HepG2 (cell line): ENCODE measurements around the gene BYSL. TPM values are rescaled to one million over a fixed set of nuclear protein-coding genes. Genes with fewer than 3 reads are reported as not detected.

Experiments
- GLMP ChIP-seq: sonication (generic); formaldehyde crosslinking; IDR thresholded peaks from 2 replicates; pipeline ENCODE4 v1.9.0; 2021; ENCODE audit warnings: missing genetic modification reagents, mild to moderate bottlenecking, borderline replicate concordance
- GMEB2 ChIP-seq: IDR thresholded peaks from 2 replicates; pipeline ENCODE4 v1.6.1; 2016; ENCODE audit warnings: missing biosample characterization, missing genetic modification reagents, low read depth
- HNRNPLL ChIP-seq: fragments of 200-400 bp; formaldehyde crosslinking; IDR thresholded peaks from 2 replicates; pipeline ENCODE4 v1.6.1; 2017; ENCODE audit warnings: mild to moderate bottlenecking, low read depth, low read length; ENCODE audit not compliant: poor library complexity, severe bottlenecking
- IRF2 ChIP-seq: IDR thresholded peaks from 2 replicates; pipeline ENCODE4 v1.6.1; 2018; ENCODE audit warnings: missing genetic modification reagents, missing compliant biosample characterization
- RELA ChIP-seq: sonication (generic); formaldehyde crosslinking; IDR thresholded peaks from 2 replicates; pipeline ENCODE4 v1.4.0; 2020; ENCODE audit warnings: missing genetic modification reagents
- SP1 ChIP-seq, 2 experiments: fragments of 450-650 bp in 1 of 2; sonication (generic) in 1 of 2; formaldehyde crosslinking in 1 of 2; IDR thresholded peaks; 2 replicates each; pipeline versions ENCODE4 v1.4.0 to v1.6.1; 2016 to 2020; ENCODE audit warnings: missing genetic modification reagents in 1 of 2
- SP140L ChIP-seq: sonication (generic); formaldehyde crosslinking; IDR thresholded peaks from 2 replicates; pipeline ENCODE4 v1.4.0; 2020; ENCODE audit warnings: missing genetic modification reagents, borderline replicate concordance
- ZBTB1 ChIP-seq: sonication (generic); formaldehyde crosslinking; IDR thresholded peaks from 2 replicates; pipeline ENCODE4 v1.4.0; 2020; ENCODE audit warnings: missing genetic modification reagents, borderline replicate concordance
- ZFP90 ChIP-seq: sonication (generic); formaldehyde crosslinking; IDR thresholded peaks from 2 replicates; pipeline ENCODE4 v1.8.0; 2022; ENCODE audit warnings: missing genetic modification reagents, mild to moderate bottlenecking, inconsistent platforms, borderline replicate concordance
- ZNF101 ChIP-seq: sonication (generic); formaldehyde crosslinking; IDR thresholded peaks from 2 replicates; pipeline ENCODE4 v1.4.0; 2020; ENCODE audit warnings: mild to moderate bottlenecking, low read depth, missing genetic modification reagents, borderline replicate concordance
- ZNF124 ChIP-seq: sonication (generic); formaldehyde crosslinking; IDR thresholded peaks from 2 replicates; pipeline ENCODE4 v1.4.0; 2020; ENCODE audit warnings: missing genetic modification reagents
- ZNF160 ChIP-seq: sonication (generic); formaldehyde crosslinking; IDR thresholded peaks from 2 replicates; pipeline ENCODE4 v1.8.0; 2022; ENCODE audit warnings: mild to moderate bottlenecking, inconsistent platforms, missing genetic modification reagents
- ZNF451 ChIP-seq: sonication (generic); formaldehyde crosslinking; IDR thresholded peaks from 2 replicates; pipeline ENCODE4 v1.5.0; 2020; ENCODE audit warnings: mild to moderate bottlenecking, missing genetic modification reagents
- ZNF660 ChIP-seq: sonication (generic); formaldehyde crosslinking; IDR thresholded peaks from 2 replicates; pipeline ENCODE4 v1.5.1; 2020; ENCODE audit warnings: mild to moderate bottlenecking, low read depth, missing genetic modification reagents, borderline replicate concordance
- ZNF7 ChIP-seq: IDR thresholded peaks from 2 replicates; pipeline ENCODE4 v1.6.1; 2016; ENCODE audit warnings: missing biosample characterization, missing genetic modification reagents
- ZNF720 ChIP-seq: sonication (generic); formaldehyde crosslinking; IDR thresholded peaks from 2 replicates; pipeline ENCODE4 v1.4.0; 2020; ENCODE audit warnings: missing genetic modification reagents
- ZNF737 ChIP-seq: sonication (generic); formaldehyde crosslinking; IDR thresholded peaks from 2 replicates; pipeline ENCODE4 v1.5.0; 2020; ENCODE audit warnings: missing genetic modification reagents, mild to moderate bottlenecking, borderline replicate concordance
- ZNF761 ChIP-seq: sonication (generic); formaldehyde crosslinking; conservative IDR thresholded peaks from 2 replicates; pipeline ENCODE4 v1.4.0; 2020; ENCODE audit warnings: mild to moderate bottlenecking, missing genetic modification reagents
- ZNF773 ChIP-seq: sonication (generic); formaldehyde crosslinking; IDR thresholded peaks from 2 replicates; pipeline ENCODE4 v1.4.0; 2020; ENCODE audit warnings: missing genetic modification reagents, borderline replicate concordance
- ZNF777 ChIP-seq: sonication (generic); formaldehyde crosslinking; IDR thresholded peaks from 2 replicates; pipeline ENCODE4 v1.4.0; 2020; ENCODE audit warnings: missing genetic modification reagents
- ZNF841 ChIP-seq: sonication (generic); formaldehyde crosslinking; IDR thresholded peaks from 2 replicates; pipeline ENCODE4 v1.8.1; 2023; ENCODE audit warnings: missing genetic modification reagents, borderline replicate concordance
- ZSCAN31 ChIP-seq: sonication (generic); formaldehyde crosslinking; IDR thresholded peaks from 2 replicates; pipeline ENCODE4 v1.5.0; 2020; ENCODE audit warnings: low read depth, mild to moderate bottlenecking, missing genetic modification reagents
- polyA plus RNA-seq, 8 experiments: library from polyadenylated mRNA; depleted of rRNA in 3 of 8; stranded (reverse) in 7 of 8; unstranded in 1 of 8; fragments of >200 nt; fragmentation: Illumina TruSeq in 4 of 8; extraction: Trizol in 4 of 8; gene quantifications; 2 replicates each; pipeline versions ENCODE4 v1.2.1 to v1.2.3, GENCODE V29; 2011 to 2016; ENCODE audit warnings: low read depth in 4 of 8, missing spikeins in 1 of 8, mixed read lengths in 1 of 8; ENCODE audit not compliant: insufficient read depth in 1 of 8
- total RNA-seq, 5 experiments: library from RNA; depleted of rRNA; stranded (reverse); fragments of >200 nt; fragmentation: Illumina TruSeq; extraction: Trizol; gene quantifications; 2 replicates each; pipeline ENCODE4 v1.2.3, GENCODE V29; 2016; ENCODE audit warnings: low read depth in 1 of 5
- TF ChIP-seq, protein P1 (sequence below): sonication (generic); formaldehyde crosslinking; IDR thresholded peaks from 2 replicates; pipeline ENCODE4 v1.5.0; 2020; ENCODE audit warnings: missing genetic modification reagents, mild to moderate bottlenecking, borderline replicate concordance
- TF ChIP-seq, protein P2 (sequence below): sonication (generic); formaldehyde crosslinking; IDR thresholded peaks from 2 replicates; pipeline ENCODE4 v1.5.1; 2020; ENCODE audit warnings: missing genetic modification reagents, mild to moderate bottlenecking, borderline replicate concordance

Gene BYSL
- total and polyA plus RNA-seq, 2 of the 13 experiments (the other 11 are each of a cell fraction or from before 2014, with no cell fraction given) = 27.9 to 28.6 TPM

- TF ChIP-seq, protein P1, sequence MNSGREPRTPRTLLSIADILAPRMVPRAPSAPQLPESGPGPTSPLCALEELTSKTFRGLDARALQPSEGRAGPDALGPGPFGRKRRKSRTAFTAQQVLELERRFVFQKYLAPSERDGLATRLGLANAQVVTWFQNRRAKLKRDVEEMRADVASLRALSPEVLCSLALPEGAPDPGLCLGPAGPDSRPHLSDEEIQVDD (CRISPR knock-in tag) = no peak
- TF ChIP-seq SP140L (CRISPR knock-in tag) = no peak
- peak; percentile 90 for TF ChIP-seq HNRNPLL
- TF ChIP-seq ZBTB1 (CRISPR knock-in tag) = no peak
- TF ChIP-seq ZNF761 (CRISPR knock-in tag) = peak; percentile 81; the same call in 1 of the 2 replicates
- no peak for TF ChIP-seq GLMP (CRISPR knock-in tag)
- TF ChIP-seq ZNF737 = no peak
- peak; percentile 58 for TF ChIP-seq ZFP90 (CRISPR knock-in tag)
- no peak for TF ChIP-seq ZNF160
- TF ChIP-seq, protein P2, sequence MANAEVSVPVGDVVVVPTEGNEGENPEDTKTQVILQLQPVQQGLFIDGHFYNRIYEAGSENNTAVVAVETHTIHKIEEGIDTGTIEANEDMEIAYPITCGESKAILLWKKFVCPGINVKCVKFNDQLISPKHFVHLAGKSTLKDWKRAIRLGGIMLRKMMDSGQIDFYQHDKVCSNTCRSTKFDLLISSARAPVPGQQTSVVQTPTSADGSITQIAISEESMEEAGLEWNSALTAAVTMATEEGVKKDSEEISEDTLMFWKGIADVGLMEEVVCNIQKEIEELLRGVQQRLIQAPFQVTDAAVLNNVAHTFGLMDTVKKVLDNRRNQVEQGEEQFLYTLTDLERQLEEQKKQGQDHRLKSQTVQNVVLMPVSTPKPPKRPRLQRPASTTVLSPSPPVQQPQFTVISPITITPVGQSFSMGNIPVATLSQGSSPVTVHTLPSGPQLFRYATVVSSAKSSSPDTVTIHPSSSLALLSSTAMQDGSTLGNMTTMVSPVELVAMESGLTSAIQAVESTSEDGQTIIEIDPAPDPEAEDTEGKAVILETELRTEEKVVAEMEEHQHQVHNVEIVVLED (CRISPR knock-in tag) = peak; percentile 78
- no peak for TF ChIP-seq RELA (CRISPR knock-in tag)
- no peak for TF ChIP-seq ZSCAN31 (CRISPR knock-in tag)
- peak; percentile 19; the same call in 1 of the 2 replicates for TF ChIP-seq IRF2 (CRISPR knock-in tag)
- no peak for TF ChIP-seq ZNF720 (CRISPR knock-in tag)
- TF ChIP-seq SP1 (IDR thresholded peaks at IDR 0.05) = no peak
- peak; percentile 69 for TF ChIP-seq SP1 (CRISPR knock-in tag; IDR thresholded peaks at IDR 0.05)
- 0 out of 2 replicates have a peak, but pooled peaks have one; percentile 50 for TF ChIP-seq GMEB2
- no peak for TF ChIP-seq ZNF7 (CRISPR knock-in tag)
- TF ChIP-seq ZNF777 (CRISPR knock-in tag) = peak; percentile 91
- no peak; the same call in 1 of the 2 replicates for TF ChIP-seq ZNF841 (CRISPR knock-in tag)
- no peak for TF ChIP-seq ZNF101 (CRISPR knock-in tag)
- TF ChIP-seq ZNF773 (CRISPR knock-in tag) = peak; percentile 71; the same call in 1 of the 2 replicates
- TF ChIP-seq ZNF451 = no peak
- no peak; the same call in 1 of the 2 replicates for TF ChIP-seq ZNF660 (CRISPR knock-in tag)
- no peak for TF ChIP-seq ZNF124 (CRISPR knock-in tag)
Observed at GRCh38 chr6:41941280-41942066, 20.2 kb downstream of the BYSL start, which contains the start of gene CCND3 (continued).
